Measurements from ENCODE around the gene TNRC6B. TPM values are rescaled to one million over a fixed set of nuclear protein-coding genes. Genes with fewer than 3 reads are reported as not detected.

Gene TNRC6B
- polyA plus RNA-seq, 3 donors: 7.2 to 16.5 (median 11.8) TPM

- H3K36me3 ChIP-seq (replicated peaks in 1 of 2; ENCODE audit: control insufficient read depth in 1 of 2, insufficient read depth in 2 of 2, low read length in 2 of 2): peaks cover 84 to 92% of the 10 kb centered on the region in 2 donors
- Mint-ChIP-seq H3K4me3 (no peak overlapping the region), H3K9me3 (no peaks in the 10 kb centered on the region), H3K27me3 (ENCODE audit: low read depth in 3 of 3) (peaks cover 0 to 2% (median 0%) of the 10 kb centered on the region in 3 donors), H3K4me1 (peaks cover 9% of the 10 kb centered on the region), H3K36me3 (peaks cover 84 to 92% of the 10 kb centered on the region in 2 donors), H3K27ac (no peak overlapping the region)
- H3K4me2 ChIP-seq (replicated peaks; ENCODE audit: extremely low read depth, low read length, poor library complexity, severe bottlenecking): no peak overlapping the region
- H3K9me3 ChIP-seq (replicated peaks in 1 of 2; ENCODE audit: control insufficient read depth in 1 of 2, insufficient read depth in 1 of 2, low read length in 2 of 2): no peaks in the 10 kb centered on the region
- H3K4me3 ChIP-seq (replicated peaks in 1 of 3; ENCODE audit: low read depth in 2 of 3, low read length in 3 of 3): no peak overlapping the region
- H3K9ac ChIP-seq (ENCODE audit: insufficient read depth, low read length, poor library complexity, severe bottlenecking): no peak overlapping the region
- H2AFZ ChIP-seq (ENCODE audit: insufficient read depth, low read depth, low read length, poor library complexity, severe bottlenecking): no peak overlapping the region
- H3K79me2 ChIP-seq (ENCODE audit: insufficient read depth, low read length): no peaks in the 10 kb centered on the region
- H3K4me1 ChIP-seq (ENCODE audit: control insufficient read depth in 1 of 2, insufficient read depth in 2 of 2, low read length in 2 of 2): no peaks in the 10 kb centered on the region
- TF ChIP-seq, protein P1, sequence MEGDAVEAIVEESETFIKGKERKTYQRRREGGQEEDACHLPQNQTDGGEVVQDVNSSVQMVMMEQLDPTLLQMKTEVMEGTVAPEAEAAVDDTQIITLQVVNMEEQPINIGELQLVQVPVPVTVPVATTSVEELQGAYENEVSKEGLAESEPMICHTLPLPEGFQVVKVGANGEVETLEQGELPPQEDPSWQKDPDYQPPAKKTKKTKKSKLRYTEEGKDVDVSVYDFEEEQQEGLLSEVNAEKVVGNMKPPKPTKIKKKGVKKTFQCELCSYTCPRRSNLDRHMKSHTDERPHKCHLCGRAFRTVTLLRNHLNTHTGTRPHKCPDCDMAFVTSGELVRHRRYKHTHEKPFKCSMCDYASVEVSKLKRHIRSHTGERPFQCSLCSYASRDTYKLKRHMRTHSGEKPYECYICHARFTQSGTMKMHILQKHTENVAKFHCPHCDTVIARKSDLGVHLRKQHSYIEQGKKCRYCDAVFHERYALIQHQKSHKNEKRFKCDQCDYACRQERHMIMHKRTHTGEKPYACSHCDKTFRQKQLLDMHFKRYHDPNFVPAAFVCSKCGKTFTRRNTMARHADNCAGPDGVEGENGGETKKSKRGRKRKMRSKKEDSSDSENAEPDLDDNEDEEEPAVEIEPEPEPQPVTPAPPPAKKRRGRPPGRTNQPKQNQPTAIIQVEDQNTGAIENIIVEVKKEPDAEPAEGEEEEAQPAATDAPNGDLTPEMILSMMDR (IDR thresholded peaks at IDR 0.05): no peak
- no peaks in the 10 kb centered on the region for H3K27me3 ChIP-seq (ENCODE audit: control insufficient read depth in 2 of 2, insufficient read depth in 2 of 2, low read length in 2 of 2)
- no peak overlapping the region for H3K27ac ChIP-seq (ENCODE audit: low read depth in 1 of 2, low read length in 2 of 2)
- no peak for DNase-seq
- intact Hi-C loops (cut with micrococcal nuclease): no loop called here
- no peaks in the 10 kb centered on the region for H4K20me1 ChIP-seq (ENCODE audit: insufficient read depth, low read length)
- 80% methylated on average over 1 of the region's 1 CpG for WGBS (ENCODE audit: insufficient coverage)
These were observed 186.7 kb downstream of the TNRC6B start for GRCh38 chr22:40364431-40364830.

GRCh38 chr22:40366068-40366467, 188.3 kb downstream of the TNRC6B start:
- H3K4me1 Mint-ChIP-seq: peaks cover 11% of the 10 kb centered on the region
- DNase-seq: no peak
- no peaks in the 10 kb centered on the region for H4K20me1 ChIP-seq (ENCODE audit: insufficient read depth, low read length)
- peaks cover 69 to 75% of the 10 kb centered on the region in 2 donors for H3K36me3 Mint-ChIP-seq
- no peak overlapping the region for H3K9ac ChIP-seq (ENCODE audit: insufficient read depth, low read length, poor library complexity, severe bottlenecking)
- H3K27me3 ChIP-seq (ENCODE audit: control insufficient read depth in 2 of 2, insufficient read depth in 2 of 2, low read length in 2 of 2): no peaks in the 10 kb centered on the region
- peak overlapping the region in 3 of 7 donors; percentile 15 to 63 (median 31) for H3K27ac Mint-ChIP-seq
- no peak overlapping the region for H3K27ac ChIP-seq (ENCODE audit: low read depth in 1 of 2, low read length in 2 of 2)
- no peak overlapping the region for H2AFZ ChIP-seq (ENCODE audit: insufficient read depth, low read depth, low read length, poor library complexity, severe bottlenecking)
- H3K9me3 ChIP-seq (replicated peaks in 1 of 2; ENCODE audit: control insufficient read depth in 1 of 2, insufficient read depth in 1 of 2, low read length in 2 of 2): no peaks in the 10 kb centered on the region
- TF ChIP-seq, protein P1 (IDR thresholded peaks at IDR 0.05): no peak
- H3K36me3 ChIP-seq (replicated peaks in 1 of 2; ENCODE audit: control insufficient read depth in 1 of 2, insufficient read depth in 2 of 2, low read length in 2 of 2): peaks cover 68 to 75% of the 10 kb centered on the region in 2 donors
- no peak overlapping the region for H3K4me2 ChIP-seq (replicated peaks; ENCODE audit: extremely low read depth, low read length, poor library complexity, severe bottlenecking)
- peaks cover 2 to 9% of the 10 kb centered on the region in 2 donors for H3K4me1 ChIP-seq (ENCODE audit: control insufficient read depth in 1 of 2, insufficient read depth in 2 of 2, low read length in 2 of 2)
- intact Hi-C loops (cut with micrococcal nuclease): no loop called here
- no peak overlapping the region for H3K4me3 ChIP-seq (replicated peaks in 1 of 3; ENCODE audit: low read depth in 2 of 3, low read length in 3 of 3)
- no peaks in the 10 kb centered on the region for H3K9me3 Mint-ChIP-seq
- no peak overlapping the region for H3K4me3 Mint-ChIP-seq
- peaks cover 8% of the 10 kb centered on the region for H3K79me2 ChIP-seq (ENCODE audit: insufficient read depth, low read length)
- no peaks in the 10 kb centered on the region for H3K27me3 Mint-ChIP-seq (ENCODE audit: low read depth in 3 of 3)
- 100% methylated on average over 2 of the region's 2 CpGs for WGBS (ENCODE audit: insufficient coverage)
